Melanocyte of skin (primary cell): Measurements from ENCODE around the gene PLEKHA7. TPM values are rescaled to one million over a fixed set of nuclear protein-coding genes. Genes with fewer than 3 reads are reported as not detected.

ENCODE experiments used
- total RNA-seq, 2 donors: library from RNA; depleted of rRNA; stranded (reverse); fragments of >200 nt; gene quantifications; 2 replicates each; pipeline ENCODE4 v1.2.3, GENCODE V29; 2012

Gene PLEKHA7
- 1 to 10 TPM in 1 of 2 donors, under 1 TPM in 1; 1.00 to 1.7 TPM for total RNA-seq

DNA sequence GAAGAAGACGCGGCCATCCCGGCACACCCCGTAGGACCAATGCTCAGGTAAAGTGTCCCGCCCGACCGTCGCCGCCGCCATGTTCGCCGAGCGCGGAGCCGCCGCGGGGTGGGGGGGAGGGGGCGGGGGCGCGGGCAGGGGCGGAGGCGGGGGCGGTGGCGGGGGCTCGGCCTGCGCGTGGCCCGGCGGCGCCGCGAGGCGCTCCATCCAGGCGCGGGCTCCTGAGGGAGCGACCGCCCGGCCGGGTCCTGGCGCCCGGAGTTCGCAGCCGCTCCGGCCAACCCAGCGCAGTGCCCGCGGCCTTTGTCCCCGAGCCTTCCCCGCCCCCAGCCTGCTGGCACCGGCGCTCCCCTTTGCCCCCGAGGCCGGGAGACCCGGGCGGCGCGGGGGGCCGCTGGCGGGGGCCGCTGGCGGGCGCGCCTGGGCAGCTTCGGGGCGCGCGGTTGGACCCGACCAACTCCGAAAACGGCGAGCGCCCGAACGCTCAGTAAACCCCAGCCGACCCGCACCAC, at the start of gene PLEKHA7:
TSS of gene PLEKHA7 (minus strand) at position 94 of the 512 bp plus-strand sequence. CDS start at position 81, 13 bp downstream.

DNA sequence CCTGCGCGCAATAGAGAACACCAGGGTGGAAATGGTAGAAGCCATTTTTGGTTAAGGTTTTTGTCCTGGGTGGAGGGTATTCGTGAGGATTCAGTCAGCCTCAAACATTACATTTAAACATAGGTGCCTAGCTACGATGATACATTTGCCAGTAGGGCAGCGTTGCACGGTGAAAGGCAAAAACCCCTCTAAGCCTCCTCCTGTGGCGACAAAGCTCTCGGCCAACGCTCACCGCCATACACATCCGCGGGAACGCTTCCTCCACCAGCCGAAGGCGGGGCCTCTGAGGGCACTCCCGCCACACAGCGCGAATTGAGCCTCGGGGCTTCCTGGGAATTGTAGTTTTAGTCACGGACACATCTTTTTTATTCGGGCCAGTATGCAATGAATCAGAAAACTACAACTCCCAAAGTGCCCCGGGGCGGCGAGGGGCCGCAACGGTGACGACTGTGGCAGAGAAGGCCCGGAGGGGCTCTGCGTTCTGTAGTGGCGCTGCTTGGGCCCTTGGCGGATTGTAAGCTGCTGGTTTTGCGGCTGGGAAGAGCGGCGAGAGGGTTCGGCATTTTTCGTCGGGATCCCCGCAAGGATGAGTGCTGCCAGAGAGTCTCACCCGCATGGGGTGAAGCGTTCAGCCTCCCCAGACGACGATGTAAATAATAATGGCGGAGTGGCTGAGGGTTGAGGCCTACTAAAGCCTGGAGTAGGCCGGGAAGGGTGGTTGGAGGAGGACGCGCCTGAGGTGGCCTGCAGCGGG, 275.8 kb downstream of the PLEKHA7 start, which contains the start of gene C11orf58:
TSS of gene C11orf58 (plus strand) at position 455 of the 754 bp plus-strand sequence. CDS start at position 587, 132 bp downstream.

Other genes with a start within 250 kb of the PLEKHA7 start
- gene RPS13, start 63.3 kb upstream of the PLEKHA7 start, total RNA-seq, result 100 to 1,000 TPM; 429 to 754 TPM
- 10 to 100 TPM; 49.6 to 56.3 TPM for gene PIK3C2A, start 193.6 kb upstream of the PLEKHA7 start, total RNA-seq